GM12892 (cell line): ENCODE measurements around the gene DCDC1.

Experiments used
- POLR2A ChIP-seq: IDR thresholded peaks from 2 replicates; pipeline ENCODE4 v1.6.1; 2011; ENCODE audit warnings: low read depth, low read length, control low read depth
- POLR2AphosphoS5 ChIP-seq: IDR thresholded peaks from 2 replicates; pipeline ENCODE4 v1.6.1; 2011; ENCODE audit warnings: low read depth, low read length, control low read depth

DNA sequence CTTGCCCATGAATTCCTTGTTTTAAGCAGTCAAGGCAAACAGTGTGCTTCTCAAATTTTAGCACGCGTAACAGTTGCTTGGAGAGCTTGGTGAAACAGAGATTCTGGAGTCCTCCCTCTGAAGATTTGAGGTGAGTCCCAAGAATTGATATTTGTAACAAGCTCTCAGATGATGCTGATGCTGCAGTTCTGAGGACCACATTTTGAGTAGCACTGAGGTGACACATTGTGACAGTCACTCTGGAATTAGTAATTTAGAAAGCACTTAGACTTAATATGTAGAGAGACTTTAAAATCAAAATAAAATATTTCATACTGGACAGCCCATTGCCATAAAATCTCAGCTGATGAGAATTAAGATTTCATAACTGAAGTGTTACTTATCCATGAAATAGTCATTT lies 38.7 kb upstream of the DCDC1 start:
- TF ChIP-seq POLR2A, result no peak
- TF ChIP-seq POLR2AphosphoS5, result no peak
